GM19025 (cell line): ENCODE data around the gene LY6G5C.

Source experiments
- ATAC-seq: cut with Tn5 transposase; IDR thresholded peaks from one replicate; pipeline ENCODE4 v1.9.1; 2021; ENCODE audit warnings: mild to moderate bottlenecking, low read depth, moderate library complexity; ENCODE audit not compliant: unreplicated experiment

The LY6G5C gene

DNA sequence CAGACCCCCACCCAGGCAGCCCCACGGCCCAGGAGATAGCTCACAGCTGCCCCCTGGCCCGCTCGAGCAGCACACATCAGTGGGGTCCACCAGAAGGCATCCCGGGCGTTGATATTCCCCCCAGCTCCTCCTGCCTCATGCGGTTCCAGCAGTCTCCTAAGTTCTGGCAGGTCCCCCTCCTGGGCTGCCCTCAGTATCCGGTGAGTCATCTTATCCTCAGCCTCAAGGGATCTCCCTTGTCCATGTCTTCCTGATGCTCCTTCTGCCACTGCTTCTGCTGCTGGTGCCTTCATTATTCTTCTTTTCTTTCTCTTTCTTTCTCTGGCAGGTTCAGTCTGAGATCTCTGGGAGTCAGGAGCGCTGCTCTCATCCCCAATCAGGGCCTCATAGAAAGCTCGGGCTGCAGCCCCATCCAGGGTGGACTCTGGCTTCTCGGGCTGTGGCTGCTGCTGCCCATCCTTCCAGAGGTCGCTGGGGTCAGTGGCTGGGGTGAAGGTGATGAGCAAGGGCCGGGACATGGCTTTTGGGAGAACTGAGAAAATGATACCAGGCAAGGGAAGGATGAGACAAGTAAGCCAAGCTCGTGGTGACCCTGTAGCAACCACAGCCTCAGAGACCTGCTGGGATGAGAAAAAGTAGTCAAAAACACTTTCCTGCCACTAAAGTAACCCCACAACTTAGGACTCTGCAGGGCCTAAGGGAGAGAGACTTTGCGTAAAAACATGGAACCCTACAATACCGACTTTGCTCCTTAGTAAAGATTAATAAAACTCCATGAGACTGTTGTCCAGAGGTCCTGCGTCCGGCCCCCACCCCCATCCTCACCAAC is 16.7 kb downstream of the LY6G5C start:
- ATAC-seq, result no peak

DNA sequence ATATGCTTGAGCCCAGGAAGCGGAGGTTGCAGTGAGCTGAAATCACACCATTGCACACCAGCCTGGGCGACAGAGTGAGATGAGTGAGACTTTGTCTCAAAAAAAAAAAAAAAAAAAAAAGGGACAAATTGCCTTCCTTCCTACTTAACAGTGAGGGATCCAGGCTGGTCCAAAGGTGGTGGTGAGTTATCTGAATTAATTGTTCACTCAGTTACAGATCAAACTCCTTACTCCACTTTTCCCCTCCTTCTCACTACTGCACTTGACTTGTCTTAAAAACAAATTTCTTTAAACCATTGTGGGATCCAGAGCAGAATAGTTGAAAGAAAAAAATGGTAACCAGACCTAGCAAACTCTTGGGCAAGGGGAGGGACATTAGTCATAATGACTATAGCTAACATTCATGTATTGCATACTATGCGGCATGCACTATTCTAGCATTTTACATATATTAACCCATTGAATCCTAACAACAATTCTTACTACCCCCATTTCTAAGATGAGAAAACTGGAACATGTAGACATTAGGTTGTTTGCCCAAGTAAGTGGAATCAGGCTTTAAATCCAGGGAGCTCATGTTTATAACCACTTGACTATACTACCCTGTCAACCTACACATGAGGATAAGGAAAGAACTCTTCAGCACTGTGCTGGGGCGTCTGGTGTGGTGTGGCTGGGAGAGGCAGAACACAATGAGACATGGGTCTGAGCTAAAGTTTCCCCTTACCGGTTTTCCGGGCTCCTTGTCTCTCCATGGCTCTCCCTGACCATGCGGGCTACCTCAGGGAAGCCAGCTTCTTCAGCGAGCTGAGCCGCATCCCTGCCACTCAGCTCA is 17.5 kb downstream of the LY6G5C start:
- ATAC-seq, result no peak

DNA sequence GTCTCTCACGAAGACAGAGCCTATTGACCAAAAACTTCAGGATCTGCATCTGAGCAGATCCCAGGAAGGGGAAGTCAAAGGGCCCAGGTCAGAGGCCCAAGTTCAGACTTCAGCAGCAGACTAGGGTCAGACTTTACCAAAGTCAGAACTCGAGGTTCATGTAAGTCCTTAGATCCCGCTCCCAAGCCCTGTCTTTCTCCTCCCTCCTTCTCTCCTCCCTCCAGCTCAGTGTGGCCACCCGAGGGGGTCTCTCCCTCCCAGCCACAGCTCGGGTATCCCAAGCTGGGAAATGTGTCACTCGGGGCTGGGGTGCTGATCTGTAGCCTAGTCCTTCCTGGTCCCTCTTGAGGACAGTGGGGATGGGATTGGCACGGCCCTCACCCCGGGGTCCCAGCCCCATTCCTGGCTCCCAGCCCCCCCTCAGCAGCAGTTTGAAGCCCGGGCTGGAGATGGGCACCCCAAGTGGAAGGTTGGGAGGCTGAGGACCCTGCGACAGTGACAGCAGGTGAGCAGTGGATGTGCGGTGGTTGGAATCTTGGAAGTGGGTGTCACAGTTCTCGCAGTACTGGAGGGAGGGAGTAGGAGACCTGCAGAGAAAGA is 18.6 kb downstream of the LY6G5C start:
- no peak for ATAC-seq

DNA sequence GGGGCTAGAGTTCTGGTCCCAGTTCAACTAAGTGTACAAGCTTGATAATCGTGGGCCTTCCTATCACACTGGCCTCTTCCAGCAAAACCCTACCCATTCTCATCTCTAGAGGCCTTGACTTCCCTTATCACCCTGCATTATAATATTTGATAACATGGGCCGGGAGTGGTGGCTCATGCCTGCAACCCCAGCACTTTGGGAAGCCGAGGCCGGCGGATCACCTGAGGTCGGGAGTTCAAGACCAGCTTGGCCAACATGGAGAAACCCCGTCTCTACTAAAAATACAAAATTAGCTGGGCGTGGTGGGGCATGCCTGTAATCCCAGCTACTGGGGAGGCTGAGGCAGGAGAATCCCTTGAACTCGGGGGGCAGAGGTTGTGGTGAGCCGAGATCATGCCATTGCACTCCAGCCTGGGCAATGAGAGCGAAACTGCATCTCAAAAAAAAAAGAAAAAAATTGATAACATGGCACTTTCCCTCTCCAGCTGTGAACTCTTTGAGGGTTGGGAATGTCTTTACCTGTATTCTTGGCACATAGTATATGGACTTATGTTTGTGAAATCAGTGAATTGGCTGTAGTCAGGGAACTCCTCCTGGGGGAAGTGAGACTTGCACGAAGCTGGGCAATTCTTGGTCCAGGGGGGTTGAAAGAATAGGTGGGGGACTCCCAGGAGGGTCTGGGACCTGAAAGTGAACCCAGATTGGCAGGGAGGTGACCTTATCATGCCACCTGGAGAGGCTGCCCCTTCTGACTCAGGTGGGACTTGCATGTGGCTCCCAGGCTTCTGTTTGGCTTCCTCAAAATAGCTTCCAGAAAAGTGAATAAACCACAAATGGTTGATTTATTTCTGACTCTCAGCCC is 19.4 kb downstream of the LY6G5C start:
- no peak for ATAC-seq

DNA sequence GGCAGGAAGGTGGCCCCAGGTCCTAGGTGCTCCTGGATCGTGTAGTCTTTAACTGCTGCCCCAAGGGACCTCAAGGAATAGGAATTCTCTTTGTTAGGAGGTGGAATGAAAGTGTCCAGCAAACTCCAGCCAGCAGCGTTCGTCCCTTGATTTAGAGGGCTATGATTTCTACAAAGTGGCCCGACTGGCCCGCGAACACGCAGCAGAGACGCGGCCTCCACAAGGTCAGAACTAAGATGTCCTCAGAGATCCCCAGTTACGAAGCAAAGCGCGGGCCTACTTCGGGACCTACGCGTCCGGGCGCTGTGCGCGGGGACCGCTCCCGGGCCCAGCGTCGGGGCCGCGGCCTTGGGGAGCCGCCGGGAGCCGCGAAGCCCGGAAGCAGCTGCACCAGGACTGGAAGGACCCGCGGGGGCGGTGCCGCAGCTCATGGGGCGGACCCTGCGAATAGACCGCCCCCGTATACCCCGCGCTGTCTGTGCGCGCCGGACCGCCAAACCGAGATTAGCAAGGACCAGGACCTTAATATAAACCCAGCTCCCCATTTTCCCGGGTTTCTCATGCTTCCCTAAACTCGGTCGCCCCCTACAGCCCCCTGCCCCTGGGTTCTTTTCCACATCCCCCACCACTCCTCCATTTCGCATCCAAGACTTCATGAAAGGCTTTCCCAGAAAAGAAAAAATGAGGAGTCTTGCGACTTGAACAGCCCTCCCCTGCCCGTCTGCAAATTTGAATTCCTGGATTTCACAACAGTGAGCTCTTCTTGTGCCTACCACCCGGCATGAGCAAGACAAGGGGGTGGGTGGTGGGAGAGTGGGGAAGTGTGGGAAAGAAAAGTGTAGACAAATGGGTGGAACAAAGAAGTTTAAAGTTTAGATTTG is 20.2 kb downstream of the LY6G5C start, which contains the start of gene C6orf47:
Gene C6orf47 (minus strand): TSS at position 398 of the 881 bp plus-strand sequence. CDS start 831 bp downstream, outside the sequence.
- peak; percentile 60 for ATAC-seq

DNA sequence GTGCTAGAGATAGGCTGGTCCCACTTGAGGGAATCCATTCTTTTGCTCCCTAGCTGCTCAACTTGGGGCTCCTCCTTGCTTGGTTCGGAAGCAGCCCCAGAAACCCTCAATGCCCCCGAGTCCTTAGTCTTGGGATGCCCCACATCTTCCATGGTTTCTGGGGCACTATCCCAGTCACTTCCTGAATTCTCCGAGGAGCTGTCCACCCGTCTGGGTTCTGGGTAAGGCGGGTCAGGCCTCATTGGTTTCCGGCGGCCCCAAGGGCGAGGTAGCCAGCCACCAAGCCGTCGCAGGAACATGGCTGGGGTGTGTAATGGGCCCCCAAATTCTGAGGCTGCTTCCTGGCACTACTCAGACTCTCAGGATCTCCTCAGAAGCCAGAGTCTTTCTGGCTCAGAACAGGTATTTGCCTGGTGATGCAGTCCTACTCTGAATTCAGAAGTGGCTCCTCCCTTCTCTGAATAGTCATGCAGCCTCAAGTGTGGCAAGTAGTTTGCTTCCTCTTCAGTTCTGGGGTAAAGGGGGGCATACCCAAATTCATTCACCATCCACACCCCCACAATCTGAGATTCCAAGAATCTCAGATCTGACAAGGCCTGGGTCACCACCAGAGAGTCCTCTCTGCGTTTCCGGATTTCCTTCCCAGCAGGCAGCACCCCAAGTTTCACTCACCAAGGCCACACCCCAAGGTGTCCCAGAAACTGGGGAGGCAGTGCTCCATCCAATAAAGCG is 21.1 kb downstream of the LY6G5C start:
- ATAC-seq, result no peak

DNA sequence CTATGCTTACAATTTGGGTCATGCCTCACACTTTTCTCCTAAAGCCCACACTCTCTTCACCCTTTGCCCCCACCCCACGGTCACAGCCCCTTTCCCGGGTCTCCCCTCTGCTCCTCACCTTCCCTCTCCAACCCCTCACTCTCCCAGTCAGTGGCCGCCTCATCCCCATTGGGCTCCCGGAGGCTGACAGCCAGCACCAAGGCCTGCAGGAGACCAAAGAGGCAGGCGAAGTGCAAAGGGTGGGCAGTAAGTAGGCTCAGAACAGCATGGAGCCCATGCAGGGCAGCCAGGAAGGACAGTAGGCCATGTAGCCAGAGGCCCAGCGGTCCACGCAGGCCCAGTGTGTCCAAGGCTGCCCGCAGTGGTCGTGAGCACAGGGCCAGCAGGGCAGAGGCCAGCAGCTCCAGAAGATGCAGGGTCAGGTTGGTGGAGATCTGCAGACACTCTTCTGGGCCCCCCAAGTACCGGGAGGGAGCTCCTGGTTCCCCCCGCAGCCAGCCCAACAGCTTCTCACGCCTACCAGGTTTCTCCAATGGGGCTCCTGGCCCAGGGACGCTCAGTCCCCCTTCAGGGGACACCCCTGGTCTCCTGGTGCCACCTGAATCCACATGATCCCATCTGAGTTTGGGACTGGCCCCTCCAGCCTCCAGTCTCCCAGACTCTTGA is 21.8 kb downstream of the LY6G5C start:
- no peak for ATAC-seq

DNA sequence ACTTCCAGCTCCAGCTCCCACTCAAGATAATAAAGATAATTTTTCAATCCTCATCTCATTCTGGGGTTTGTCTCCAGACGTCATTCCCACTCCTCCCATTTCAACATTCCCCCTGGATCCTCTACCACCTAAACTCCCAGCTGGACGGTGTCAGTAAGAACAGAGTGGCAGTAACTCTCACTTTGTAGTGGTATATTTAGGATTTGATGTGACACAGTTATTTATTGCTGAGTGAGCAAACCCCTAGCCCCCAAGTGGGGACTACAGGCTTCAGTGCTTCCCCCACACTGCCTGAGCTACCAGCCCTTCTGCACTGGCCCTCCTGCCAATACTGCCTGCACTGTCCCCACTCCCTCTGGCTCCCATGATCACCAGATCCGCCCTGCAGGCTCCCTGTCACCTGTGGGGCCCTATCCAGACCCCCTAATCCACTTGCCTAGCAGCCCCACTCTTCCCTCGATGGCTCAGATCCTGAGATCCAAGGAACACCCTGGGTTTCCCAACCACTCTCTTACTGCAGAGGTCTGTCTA is 22.6 kb downstream of the LY6G5C start:
- ATAC-seq, result no peak

DNA sequence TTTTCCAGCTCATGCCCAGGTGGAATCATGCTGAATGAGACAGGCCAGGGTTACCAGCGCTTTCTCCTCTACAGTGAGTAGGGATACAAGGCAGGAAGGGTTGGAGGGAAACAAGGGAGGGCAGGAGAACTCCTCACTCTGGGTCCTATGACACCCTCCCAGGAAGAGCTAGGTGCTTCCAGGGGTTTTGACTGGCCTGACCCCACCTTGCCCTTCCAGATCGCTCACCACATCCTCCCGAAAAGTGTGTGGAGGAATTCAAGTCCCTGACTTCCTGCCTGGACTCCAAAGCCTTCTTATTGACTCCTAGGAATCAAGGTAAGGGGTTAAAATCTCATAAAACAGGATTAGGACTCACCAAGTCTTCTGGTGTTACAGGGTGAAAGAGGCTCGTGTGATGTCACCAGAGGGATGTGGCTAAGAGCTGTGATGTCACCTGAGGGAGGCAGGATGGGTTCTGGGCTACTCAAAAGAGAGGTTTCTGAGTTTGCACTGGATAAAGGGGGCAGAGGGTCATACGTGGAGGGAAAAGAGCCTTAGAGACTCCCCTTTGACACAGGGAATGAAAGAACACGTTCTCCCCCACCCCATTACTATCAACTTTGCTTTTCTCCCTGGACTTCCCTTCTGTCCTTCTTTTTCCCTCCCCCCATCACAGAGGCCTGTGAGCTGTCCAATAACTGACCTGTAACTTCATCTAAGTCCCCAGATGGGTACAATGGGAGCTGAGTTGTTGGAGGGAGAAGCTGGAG is 23.3 kb downstream of the LY6G5C start:
- ATAC-seq, result no peak

DNA sequence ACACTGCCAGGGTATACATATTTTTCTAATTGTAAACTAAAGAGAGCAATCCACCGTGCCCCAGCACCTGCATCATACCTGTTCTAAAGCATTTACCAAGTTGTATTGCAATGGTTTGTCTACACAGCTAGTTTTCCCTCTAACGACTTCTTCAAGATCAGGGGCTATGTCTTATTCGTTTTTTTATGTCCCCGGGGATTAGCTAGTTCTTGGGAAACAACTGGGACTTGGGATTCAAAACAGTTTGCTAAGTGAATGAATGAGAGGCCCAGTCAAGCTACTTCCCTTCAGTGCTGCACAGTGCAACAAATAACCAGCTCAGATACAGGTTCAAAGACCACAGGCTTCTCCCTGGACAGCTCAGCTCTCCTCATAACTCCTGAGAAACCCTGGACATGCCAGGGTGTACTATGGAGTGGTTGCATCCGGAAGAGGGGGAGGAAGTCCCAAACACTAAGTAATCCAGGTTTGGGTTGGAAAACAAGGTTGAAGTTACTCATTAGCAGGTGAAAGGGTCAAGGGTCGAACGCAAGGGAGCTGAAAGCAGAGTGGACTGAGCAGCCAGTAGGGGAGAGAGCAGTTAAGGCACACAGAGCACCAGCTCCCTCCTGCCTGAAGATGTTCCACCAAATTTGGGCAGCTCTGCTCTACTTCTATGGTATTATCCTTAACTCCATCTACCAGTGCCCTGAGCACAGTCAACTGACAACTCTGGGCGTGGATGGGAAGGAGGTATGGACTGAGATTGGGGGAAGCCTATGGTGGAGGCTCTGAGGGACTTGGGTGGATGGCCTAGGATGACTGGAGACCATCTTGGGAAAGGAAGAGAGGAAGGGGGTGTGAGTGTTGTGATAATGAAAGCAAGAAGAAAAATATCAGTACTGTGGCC is 25.3 kb downstream of the LY6G5C start, which contains the start of gene APOM:
Gene APOM (plus strand): TSS at position 546 of the 889 bp plus-strand sequence. CDS start 73 bp downstream, at position 619.
- no peak for ATAC-seq

DNA sequence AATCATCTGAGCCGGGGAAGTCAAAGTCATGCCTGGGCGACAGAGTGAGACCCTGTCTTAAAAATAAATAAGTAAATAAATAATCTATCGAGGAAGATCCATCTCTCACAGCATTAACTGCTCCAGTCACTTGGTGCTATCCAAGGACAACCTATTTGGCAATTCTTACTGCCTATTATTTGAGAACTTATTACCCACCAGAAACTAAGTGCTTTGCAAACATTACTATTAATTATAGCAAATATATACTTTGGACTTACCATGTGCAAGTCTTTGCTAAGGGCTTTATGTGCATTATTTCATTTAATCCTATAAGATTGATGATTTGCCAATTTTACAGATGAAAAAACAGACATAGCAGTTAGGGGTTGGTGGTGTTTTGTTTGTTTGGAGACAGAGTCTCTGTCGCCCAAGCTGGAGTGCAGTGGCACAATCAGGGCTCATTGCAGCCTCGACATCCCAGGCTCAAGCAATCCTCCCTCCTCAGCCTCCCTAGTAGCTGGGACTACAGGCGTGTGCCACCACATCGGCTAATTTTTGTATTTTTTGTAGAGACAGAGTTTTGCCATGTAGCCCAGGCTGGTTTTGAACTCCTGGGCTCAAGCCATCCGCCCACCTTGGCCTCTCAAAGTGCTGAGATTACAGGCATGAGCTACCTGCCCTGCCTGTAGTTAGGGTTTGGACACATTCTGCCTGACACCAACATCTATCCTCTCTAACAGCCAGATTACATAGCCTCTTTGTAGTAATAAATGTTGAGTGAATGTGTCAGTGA is 26.1 kb downstream of the LY6G5C start:
- no peak for ATAC-seq

DNA sequence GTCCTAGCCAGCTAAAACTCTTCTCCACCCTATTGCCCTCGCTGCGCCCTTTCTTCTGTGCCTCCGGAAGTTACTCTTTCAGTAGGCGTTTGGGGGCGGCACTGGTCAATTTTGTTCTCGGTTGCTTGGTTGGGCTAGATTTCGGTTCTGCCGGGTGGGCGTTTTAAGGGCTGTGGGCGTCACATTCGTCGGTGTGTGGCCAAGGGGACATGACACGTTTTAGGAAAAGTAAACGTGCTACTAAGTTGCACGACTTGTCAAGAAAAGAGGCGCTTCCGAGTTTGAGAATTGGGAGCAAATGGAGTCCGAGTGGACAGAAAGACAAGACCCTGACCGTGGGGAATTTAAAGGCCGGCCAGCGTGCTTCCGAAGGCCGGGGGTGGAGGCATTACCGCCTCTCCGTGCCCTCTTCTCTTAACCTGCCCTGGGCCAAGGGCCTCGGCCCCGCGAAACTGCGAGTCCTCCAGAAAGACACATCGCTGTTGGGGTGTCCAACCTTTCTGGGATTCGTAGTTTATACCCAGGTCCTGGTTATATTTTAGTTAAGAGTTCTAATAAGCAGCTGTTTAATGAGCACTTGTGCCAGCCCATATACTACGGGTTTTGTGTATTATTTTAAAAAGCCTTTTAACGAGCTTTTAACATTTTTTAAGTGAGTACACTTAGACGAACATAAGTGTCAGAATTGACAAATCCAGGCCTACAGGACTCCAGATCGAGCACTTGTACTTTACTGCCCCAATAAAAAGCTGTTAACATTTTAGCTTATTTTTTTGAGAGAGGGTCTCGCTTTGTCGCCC is 27.7 kb downstream of the LY6G5C start:
- peak; percentile 50 for ATAC-seq

DNA sequence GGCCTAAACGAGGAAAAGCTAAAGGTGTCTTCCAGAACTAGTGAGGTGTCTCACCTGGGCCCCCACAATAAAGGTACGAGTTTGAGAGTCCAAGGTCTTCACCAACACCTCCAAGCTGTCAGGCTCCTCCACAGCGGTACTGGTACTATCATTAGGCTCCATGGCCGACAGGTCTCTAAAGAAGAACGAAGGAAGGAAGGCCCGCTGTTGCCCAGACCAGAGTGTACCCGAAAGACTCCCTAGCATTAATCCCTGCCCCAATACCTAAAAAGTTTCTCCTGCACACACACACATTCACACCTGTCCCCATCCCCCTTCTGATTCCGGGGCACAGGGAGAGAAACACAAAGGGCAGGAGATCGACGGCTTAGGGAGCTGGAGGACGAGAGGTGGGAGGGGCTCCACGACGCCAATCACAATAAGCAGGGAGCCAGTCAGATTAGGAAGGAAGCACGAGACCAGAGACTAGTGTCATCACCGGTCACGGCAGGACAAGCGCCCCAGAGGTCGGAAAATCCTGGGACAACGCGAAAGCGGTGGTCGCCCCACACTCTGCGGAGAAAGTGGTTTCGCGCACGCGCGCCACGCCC is 29.2 kb downstream of the LY6G5C start:
- peak; percentile 20 for ATAC-seq

DNA sequence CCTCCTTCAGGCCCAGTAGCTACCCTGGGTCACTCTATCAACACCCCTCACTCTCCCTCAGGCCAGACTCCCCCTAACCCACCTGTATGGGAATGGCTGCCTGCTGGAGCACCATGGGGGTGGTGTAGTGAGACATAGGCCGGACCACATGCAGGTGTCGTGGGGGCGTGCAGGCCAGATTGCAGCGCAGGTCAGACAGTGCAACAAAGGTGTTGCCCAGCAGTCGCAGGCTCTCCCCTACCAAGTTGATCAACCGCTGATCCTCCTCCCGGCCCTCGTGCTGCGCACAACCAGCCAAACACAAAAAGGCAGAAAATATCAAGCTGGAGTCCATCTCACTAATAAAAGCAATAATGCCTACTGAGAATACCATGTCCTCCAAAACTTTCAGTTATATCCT is 35.5 kb downstream of the LY6G5C start:
- no peak for ATAC-seq
